ENCODE measurements around the gene MPV17L. TPM values are rescaled to one million over a fixed set of nuclear protein-coding genes. Genes with fewer than 3 reads are reported as not detected.
"Not testable (repeated sequence)": the region's sequence is repeated elsewhere in the genome, so short reads cannot be mapped to it uniquely, and the experiment has no call there.

MPV17L gene
- total RNA-seq, 2 donors from 2014 or later = 2.7 to 3.1 TPM

GRCh38 chr16:15427648-15428239 is 32.2 kb downstream of the MPV17L start:
- H3K9me3 Mint-ChIP-seq = no peaks in the 10 kb centered on the region
- 79 to 87% methylated on average over 4 of the region's 8 CpGs for WGBS, 2 experiments (ENCODE audit: insufficient coverage in 1 of 2, insufficient read length in 1 of 2)
- Histone ChIP-seq H3K4me1 (ENCODE audit: control insufficient read depth, insufficient read depth, low read length) (no peaks in the 10 kb centered on the region), H3K27ac (ENCODE audit: low read depth, low read length) (no peak overlapping the region), H3K27me3 (ENCODE audit: control insufficient read depth, insufficient read depth, low read length, poor library complexity, severe bottlenecking) (no peaks in the 10 kb centered on the region), H3K36me3 (ENCODE audit: control insufficient read depth, insufficient read depth, low read length) (no peaks in the 10 kb centered on the region), H3K9ac (ENCODE audit: extremely low read depth, low read length, poor library complexity, severe bottlenecking) (no peak overlapping the region), H3K9me3 (ENCODE audit: control insufficient read depth, low read length) (no peaks in the 10 kb centered on the region), H3K4me3 (ENCODE audit: low read length) (no peak overlapping the region)
- DNase-seq = peak; percentile 61
- no peak overlapping the region for H3K27ac Mint-ChIP-seq
- no peak overlapping the region for H3K4me3 Mint-ChIP-seq
- H3K36me3 Mint-ChIP-seq (ENCODE audit: low read depth) = no peaks in the 10 kb centered on the region
- H3K4me1 Mint-ChIP-seq = no peaks in the 10 kb centered on the region
- H3K27me3 Mint-ChIP-seq (ENCODE audit: insufficient read depth) = no peaks in the 10 kb centered on the region
- TF ChIP-seq, protein P1, sequence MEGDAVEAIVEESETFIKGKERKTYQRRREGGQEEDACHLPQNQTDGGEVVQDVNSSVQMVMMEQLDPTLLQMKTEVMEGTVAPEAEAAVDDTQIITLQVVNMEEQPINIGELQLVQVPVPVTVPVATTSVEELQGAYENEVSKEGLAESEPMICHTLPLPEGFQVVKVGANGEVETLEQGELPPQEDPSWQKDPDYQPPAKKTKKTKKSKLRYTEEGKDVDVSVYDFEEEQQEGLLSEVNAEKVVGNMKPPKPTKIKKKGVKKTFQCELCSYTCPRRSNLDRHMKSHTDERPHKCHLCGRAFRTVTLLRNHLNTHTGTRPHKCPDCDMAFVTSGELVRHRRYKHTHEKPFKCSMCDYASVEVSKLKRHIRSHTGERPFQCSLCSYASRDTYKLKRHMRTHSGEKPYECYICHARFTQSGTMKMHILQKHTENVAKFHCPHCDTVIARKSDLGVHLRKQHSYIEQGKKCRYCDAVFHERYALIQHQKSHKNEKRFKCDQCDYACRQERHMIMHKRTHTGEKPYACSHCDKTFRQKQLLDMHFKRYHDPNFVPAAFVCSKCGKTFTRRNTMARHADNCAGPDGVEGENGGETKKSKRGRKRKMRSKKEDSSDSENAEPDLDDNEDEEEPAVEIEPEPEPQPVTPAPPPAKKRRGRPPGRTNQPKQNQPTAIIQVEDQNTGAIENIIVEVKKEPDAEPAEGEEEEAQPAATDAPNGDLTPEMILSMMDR (conservative IDR thresholded peaks at IDR 0.05) = peak; percentile 76

DNA sequence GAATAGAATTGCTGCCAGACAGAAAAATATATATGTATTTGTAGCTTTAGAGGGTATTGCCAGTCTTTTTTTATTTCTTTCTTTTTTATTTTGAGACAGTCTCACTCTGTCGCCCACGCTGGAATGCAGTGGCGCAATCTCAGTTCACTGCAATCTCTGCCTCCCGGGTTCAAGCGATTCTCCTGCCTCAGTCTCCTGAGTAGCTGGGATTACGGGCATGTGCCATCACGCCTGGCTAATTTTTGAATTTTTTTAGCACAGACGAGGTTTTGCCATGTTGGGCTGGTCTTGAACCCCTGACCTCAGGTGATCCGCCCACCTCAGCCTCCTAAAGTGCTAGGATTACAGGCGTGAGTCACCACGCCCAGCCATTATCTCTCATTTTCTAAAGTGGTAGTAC is 35.3 kb downstream of the MPV17L start:
- H3K4me3 Mint-ChIP-seq; H3K4me1 ChIP-seq (ENCODE audit: control insufficient read depth, insufficient read depth, low read length); DNase-seq; H3K4me1 Mint-ChIP-seq; H3K9ac ChIP-seq (ENCODE audit: extremely low read depth, low read length, poor library complexity, severe bottlenecking); H3K9me3 Mint-ChIP-seq; H3K36me3 Mint-ChIP-seq (ENCODE audit: low read depth); H3K9me3 ChIP-seq (ENCODE audit: control insufficient read depth, low read length); H3K27ac ChIP-seq (ENCODE audit: low read depth, low read length); H3K36me3 ChIP-seq (ENCODE audit: control insufficient read depth, insufficient read depth, low read length); H3K4me3 ChIP-seq (ENCODE audit: low read length); H3K27ac Mint-ChIP-seq: not testable (repeated sequence)
- peaks cover 16% of the 10 kb centered on the region for H3K27me3 ChIP-seq (ENCODE audit: control insufficient read depth, insufficient read depth, low read length, poor library complexity, severe bottlenecking)
- WGBS, 2 experiments (ENCODE audit: insufficient coverage in 1 of 2, insufficient read length in 1 of 2) = 90 to 95% methylated on average over 11 of the region's 11 CpGs
- peaks cover 27% of the 10 kb centered on the region for H3K27me3 Mint-ChIP-seq (ENCODE audit: insufficient read depth)

DNA sequence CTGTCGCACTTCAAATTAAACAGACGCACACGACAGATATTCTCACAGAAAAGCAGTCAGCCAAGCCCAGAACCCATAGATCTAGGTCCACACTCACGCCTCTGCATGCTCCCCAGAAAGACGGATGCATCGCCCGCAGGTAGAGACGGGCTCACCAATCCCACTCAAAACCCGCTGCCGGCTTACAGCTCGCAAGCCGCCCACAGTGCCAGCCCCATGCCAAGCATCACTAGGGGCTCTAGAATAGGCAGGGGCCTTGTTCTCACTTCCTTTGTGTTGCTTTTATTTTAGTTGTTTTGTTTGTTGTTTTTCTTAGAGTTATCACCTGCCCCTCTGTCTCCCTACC is 38.5 kb downstream of the MPV17L start:
- Mint-ChIP-seq H3K4me1 (peaks cover 8% of the 10 kb centered on the region), H3K27me3 (ENCODE audit: insufficient read depth) (peaks cover 38% of the 10 kb centered on the region), H3K4me3 (peak overlapping the region; percentile 68), H3K9me3 (no peaks in the 10 kb centered on the region), H3K36me3 (ENCODE audit: low read depth) (no peaks in the 10 kb centered on the region), H3K27ac (no peak overlapping the region)
- no peak for DNase-seq
- no peaks in the 10 kb centered on the region for H3K9me3 ChIP-seq (ENCODE audit: control insufficient read depth, low read length)
- 74% methylated on average over 7 to 12 of the region's 12 CpGs for WGBS, 2 experiments (ENCODE audit: insufficient coverage in 1 of 2, insufficient read length in 1 of 2)
- no peak overlapping the region for H3K9ac ChIP-seq (ENCODE audit: extremely low read depth, low read length, poor library complexity, severe bottlenecking)
- peaks cover 23% of the 10 kb centered on the region for H3K27me3 ChIP-seq (ENCODE audit: control insufficient read depth, insufficient read depth, low read length, poor library complexity, severe bottlenecking)
- no peaks in the 10 kb centered on the region for H3K36me3 ChIP-seq (ENCODE audit: control insufficient read depth, insufficient read depth, low read length)
- H3K4me1 ChIP-seq (ENCODE audit: control insufficient read depth, insufficient read depth, low read length) = no peaks in the 10 kb centered on the region
- H3K4me3 ChIP-seq (ENCODE audit: low read length) = peak overlapping the region; percentile 80
- TF ChIP-seq, protein P1 (conservative IDR thresholded peaks at IDR 0.05) = no peak
- no peak overlapping the region for H3K27ac ChIP-seq (ENCODE audit: low read depth, low read length)
